HG03175 (cell line): ENCODE data around the gene JPH3.

Experiments used
- ATAC-seq: cut with Tn5 transposase; IDR thresholded peaks from one replicate; pipeline ENCODE4 v1.9.1; 2021; ENCODE audit warnings: mild to moderate bottlenecking, moderate library complexity; ENCODE audit not compliant: unreplicated experiment

JPH3 gene

GRCh38 chr16:87602001-87602775, at the start of gene JPH3:
Gene JPH3, plus strand, starts transcription at chr16:87602508. Its CDS starts 639 bp downstream, at chr16:87603147.
- ATAC-seq = no peak

DNA sequence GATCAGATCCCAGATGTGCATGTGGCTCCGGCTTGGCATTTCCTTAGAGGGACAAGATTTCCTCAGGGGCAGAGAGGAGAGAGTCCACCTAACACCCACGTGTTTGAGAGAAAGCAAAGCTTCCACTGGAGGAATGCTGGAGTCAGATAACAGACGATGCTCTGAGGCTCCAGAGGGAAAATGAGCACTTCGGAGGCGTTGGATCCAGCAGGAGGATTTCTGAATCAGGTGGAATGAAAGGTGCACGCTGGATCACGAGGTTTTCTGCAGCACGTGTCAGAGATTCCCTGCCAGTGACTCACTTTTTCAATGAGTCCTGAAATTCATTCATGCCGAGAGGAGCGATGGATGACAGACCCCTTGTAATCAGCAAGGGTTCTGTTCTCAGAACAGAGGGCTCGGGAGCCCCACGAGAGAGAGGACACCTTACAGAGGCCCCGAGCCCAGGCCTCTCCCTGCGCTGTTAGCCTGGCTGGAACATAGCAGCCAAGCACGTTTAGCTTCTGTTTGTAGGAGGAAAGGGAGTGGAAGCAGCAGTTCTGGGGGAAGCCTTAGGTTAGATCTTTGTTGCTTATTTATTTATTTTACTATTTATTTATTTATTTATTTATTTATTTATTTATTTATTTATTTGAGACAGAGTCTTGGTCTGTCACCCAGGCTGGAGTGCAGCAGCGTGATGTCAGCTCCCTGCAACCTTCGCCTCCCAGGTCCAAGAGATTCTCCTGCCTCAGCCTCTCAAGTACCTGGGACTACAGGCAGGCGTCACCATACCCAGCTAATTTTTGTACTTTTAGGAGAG, 49.3 kb upstream of the JPH3 start:
- no peak for ATAC-seq

- no peak for ATAC-seq
These were observed 47.4 kb upstream of the JPH3 start for GRCh38 chr16:87554754-87555427.

DNA sequence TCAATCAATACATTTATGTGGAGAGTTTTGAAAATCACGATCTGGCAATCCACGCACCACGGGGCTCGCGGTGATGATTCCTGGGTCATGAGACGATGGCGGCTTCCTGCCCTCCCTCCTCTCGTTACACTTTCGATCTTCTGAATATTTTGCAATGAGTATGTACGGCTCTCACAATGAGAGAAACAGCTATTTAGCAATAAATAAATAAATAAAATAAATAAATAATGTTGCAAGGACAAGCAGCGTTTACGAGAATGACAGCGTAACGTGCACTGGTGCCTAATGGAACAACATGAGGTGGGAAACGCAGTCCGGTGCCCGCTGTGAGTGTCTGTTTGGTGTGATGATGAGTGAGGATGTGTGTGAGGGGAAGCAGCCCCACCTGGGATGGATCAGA, 46.7 kb upstream of the JPH3 start:
- no peak for ATAC-seq

DNA sequence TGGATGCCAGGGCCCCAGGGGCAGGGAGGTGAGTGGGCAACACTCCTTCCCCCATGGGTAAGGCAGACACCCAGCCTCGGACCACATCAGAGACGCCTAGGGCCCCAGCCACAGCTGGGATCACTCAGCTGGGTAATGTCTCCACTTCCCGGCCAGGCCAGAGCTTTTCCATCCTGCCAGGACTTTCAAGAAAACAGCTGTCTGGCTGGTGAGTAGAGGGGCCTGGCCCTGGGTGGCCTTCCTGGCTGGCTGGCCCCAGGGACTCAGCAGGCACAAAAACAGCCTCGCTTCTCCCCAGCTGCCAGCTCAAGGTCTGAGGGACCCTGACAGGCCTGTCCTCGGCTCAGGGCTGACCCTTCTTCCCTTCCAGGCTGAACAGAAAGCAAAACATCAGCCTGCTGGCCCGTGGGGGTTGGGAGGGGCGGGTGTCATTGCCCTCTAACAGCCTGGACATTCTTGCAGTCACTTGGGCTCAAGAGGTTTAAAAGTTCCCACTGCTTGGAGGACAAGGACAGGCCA, 45.3 kb upstream of the JPH3 start:
- no peak for ATAC-seq

- no peak for ATAC-seq
These were observed 43.6 kb upstream of the JPH3 start for GRCh38 chr16:87558682-87559081.

DNA sequence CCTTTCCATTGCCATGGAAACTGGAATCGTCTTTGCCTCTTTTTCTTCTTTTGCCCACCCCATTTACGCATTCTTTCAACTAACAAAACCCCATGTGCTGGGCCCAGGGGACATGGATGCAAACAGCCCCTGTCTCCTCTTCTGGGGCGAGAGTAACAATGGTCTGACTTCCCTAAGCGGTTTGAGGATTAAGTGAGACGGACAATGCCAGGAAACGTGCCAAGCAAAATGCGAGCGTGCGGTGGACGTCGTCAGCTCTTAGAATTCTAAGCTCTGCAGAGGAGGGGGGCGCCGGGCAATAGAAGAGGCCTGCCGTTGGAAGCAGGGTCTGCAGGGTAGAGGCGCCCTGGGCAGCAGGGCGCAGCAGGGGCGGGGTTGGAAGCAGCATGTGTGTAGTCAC, 42.4 kb upstream of the JPH3 start:
- no peak for ATAC-seq

DNA sequence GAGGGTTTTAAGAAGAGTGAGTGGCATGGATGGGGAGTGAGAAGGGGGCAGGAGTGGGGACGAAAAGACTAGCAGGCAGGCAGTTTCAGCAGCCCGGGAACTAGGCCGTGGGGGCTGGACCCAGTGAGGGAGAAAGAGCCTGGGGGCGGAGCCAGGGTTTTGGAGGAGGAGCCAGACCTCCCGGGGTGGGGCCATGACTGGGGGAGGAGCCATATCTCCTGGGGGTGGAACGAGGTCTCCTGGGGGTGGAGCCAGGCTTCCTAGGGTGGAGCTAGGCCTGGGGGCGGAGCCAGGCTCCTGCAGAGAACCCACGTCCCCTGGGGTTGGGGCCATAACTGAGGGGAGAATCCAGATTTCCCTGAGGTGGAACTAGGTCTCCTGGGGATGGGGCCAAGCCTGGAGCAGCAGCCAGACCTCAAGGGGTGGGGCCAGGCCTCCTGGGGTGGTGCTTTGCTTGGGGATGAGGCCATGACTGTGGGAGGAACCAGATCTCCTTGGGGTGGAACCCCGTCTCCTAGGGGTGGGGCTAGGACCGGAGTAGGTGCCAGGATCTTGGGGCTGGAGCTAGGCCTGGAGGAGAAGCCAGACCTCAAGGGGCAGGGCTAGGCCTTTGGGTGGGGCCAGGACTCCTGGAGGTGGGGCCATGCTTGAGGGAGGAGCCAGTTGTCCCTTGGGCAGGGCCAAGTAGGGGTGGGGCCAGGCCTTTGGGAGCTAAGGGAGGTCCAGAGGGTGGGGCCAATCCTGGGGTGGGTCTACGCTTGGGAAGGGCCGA, 41.7 kb upstream of the JPH3 start:
- no peak for ATAC-seq

GRCh38 chr16:87561200-87562105, 40.9 kb upstream of the JPH3 start:
- ATAC-seq = no peak

DNA sequence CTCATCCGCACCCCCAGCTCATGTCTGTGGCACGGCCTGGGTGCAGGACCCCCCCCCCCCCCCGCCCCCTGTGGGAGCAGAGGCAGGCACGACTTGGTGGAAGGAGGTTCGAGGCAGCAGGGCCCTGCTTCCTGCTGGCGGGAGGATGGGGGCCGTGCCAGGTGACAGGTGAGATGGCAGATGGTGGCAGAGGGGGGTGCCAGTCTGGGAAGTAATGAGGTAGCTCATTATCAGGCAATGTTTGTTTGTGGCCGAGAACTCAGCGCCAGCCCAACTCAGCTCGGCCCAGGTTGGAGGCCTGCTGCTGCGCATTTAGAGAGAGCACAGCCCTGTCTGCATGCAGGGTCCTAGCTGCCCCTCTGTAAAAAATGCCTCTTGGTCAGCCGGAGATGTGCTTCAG, 40.1 kb upstream of the JPH3 start:
- no peak for ATAC-seq

DNA sequence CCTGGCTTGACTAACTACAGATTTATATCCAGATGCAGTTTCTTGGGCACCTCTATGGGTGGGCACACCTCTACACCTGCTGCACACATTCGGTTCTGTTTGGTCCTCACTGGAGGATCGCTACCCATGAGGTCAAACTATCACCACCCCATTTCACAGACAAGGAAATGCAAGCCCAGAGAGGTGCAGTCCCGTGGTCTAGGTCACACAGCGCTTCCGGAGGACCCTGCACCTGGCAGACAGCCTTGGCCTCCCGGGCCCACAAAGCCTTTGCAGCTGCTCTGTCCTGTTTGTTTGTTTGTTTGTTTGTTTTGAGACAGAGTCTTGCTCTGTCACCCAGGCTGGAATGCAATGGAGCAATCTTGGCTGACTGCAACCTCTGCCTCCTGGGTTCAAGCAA, 39.3 kb upstream of the JPH3 start:
- ATAC-seq = no peak

DNA sequence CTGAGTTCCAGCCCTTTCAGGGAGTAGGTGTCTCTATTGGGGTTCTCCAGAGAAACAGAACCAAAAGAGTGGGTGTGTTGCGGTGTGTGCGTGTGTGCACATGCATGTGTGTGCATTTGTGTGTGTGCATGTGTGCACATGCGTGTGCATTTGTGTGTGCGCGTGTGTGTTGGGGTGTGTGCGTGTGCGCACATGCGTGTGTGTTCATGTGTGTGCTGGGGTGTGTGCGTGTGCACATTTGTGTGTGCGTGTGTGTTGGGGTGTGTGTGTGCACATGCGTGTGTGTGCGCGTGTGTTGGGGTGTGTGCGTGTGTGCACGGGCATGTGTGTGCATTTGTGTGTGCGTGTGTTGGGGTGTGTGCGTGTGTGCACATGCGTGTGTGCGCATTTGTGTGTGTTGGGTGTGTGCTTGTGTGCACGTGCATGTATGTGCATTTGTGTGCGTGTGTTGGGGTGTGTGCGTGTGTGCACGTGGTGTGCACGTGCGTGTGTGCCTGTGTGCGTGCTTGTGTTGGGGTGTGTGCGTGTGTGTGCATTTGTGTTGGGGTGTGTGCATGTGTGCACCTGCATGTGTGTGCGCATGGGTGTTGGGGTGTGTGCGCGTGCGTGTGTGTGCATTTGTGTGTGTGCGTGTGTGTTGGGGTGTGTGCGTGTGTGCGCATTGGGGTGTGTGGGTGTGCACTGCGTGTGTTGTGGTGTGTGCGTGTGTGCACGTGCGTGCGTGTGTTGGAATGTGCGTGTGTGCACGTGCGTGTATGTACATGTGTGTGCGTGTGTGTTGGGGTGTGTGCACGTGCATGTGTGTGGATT, 38.4 kb upstream of the JPH3 start:
- no peak for ATAC-seq

- no peak for ATAC-seq
These were observed 37.9 kb upstream of the JPH3 start for GRCh38 chr16:87564524-87564778.

DNA sequence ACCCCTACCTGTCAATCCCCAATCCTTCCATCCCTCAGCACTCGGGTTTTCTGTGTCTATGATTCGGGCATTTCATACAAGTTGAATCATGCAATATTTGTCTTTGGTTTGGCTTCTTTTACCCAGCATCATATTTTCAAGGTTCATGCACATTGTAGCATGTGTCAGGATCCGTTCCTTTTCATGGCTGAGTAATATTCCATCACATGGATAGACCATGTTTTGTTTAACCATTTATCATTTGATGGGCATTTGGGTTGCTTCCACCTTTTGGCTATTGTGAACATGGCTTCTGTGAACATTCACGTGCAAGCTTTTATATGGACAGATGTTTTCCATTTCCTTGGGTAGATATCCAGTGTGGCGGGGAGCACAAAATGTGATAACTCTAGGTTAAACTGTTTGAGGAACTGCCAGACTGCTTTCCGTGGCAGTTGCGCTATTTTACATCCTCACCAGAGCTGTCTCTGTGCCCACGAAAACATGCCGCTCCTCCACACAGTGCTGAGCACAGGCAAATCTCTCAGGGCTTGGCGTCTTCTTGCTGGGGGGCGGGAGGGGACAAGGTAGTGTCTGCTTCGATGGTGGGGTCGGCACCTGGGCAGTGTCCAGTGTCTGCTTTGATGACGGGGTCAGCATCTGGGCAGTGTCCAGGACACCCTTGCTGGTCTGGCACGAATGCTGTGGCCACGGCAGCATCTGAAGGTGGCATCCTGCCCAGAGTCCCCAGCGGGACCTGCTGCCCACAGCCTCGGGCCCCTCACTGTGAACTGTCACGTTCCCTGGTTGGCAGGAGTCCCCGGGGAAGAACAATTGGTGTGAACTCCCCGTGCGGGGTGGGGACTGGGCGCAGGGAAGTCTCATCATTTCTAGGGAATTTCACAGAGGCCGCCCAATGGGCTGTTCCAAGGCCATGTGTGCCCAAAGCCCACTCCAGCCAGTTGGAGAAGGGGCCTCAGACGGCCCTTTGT, 32.4 kb upstream of the JPH3 start:
- no peak for ATAC-seq

- ATAC-seq = no peak
These were observed 31.8 kb upstream of the JPH3 start for GRCh38 chr16:87570572-87570937.

- no peak for ATAC-seq
These were observed 31.1 kb upstream of the JPH3 start for GRCh38 chr16:87570938-87571867.

GRCh38 chr16:87571868-87572244, 30.5 kb upstream of the JPH3 start:
- no peak for ATAC-seq
